Amniotic stem cell (primary cell): ENCODE measurements around the gene FAS.
"Not testable (repeated sequence)": the region's sequence is repeated elsewhere in the genome, so short reads cannot be mapped to it uniquely, and the experiment has no call there.

Experiments
- DNase-seq: peaks from one replicate; lab custom pipeline; 2025; lab: John Stamatoyannopoulos, UW

FAS gene

GRCh38 chr10:88992921-88993524 is 2.4 kb downstream of the FAS start:
- DNase-seq, result no peak

- DNase-seq, result no peak
Measured at GRCh38 chr10:88994019-88994418, 3.4 kb downstream of the FAS start.

GRCh38 chr10:88995156-88995876 is 4.7 kb downstream of the FAS start:
- no peak for DNase-seq

GRCh38 chr10:88996927-88997326 is 6.3 kb downstream of the FAS start:
- no peak for DNase-seq

GRCh38 chr10:88999625-89000024 is 9.0 kb downstream of the FAS start:
- DNase-seq, result no peak

GRCh38 chr10:89001024-89001728 is 10.6 kb downstream of the FAS start:
- no peak for DNase-seq

- DNase-seq, result no peak
Measured at GRCh38 chr10:89001729-89002072, 11.1 kb downstream of the FAS start.

GRCh38 chr10:89002226-89002978 is 11.8 kb downstream of the FAS start:
- no peak for DNase-seq

- no peak for DNase-seq
Measured at GRCh38 chr10:89003344-89003743, 12.7 kb downstream of the FAS start.

- no peak for DNase-seq
Measured at GRCh38 chr10:89007129-89007893, 16.7 kb downstream of the FAS start.

GRCh38 chr10:89018700-89019346 is 28.2 kb downstream of the FAS start:
- not testable (repeated sequence) for DNase-seq

- DNase-seq, result no peak
Measured at GRCh38 chr10:89019569-89020327, 29.1 kb downstream of the FAS start.

- not testable (repeated sequence) for DNase-seq
Measured at GRCh38 chr10:89021526-89021925, 30.9 kb downstream of the FAS start.

- DNase-seq, result no peak
Measured at GRCh38 chr10:89022734-89023133, 32.1 kb downstream of the FAS start.

GRCh38 chr10:89025453-89025852 is 34.9 kb downstream of the FAS start:
- no peak for DNase-seq

- no peak for DNase-seq
Measured at GRCh38 chr10:89029181-89029580, 38.6 kb downstream of the FAS start.

- DNase-seq, result peak; percentile 57
Measured at GRCh38 chr10:89029785-89030437, 39.3 kb downstream of the FAS start.

- no peak for DNase-seq
Measured at GRCh38 chr10:89030791-89031190, 40.2 kb downstream of the FAS start.

GRCh38 chr10:89032141-89032891 is 41.7 kb downstream of the FAS start:
- peak; percentile 19 for DNase-seq
